Keratinocyte (primary cell): ENCODE measurements around the gene MMRN2. TPM values are rescaled to one million over a fixed set of nuclear protein-coding genes. Genes with fewer than 3 reads are reported as not detected.

Experiments
- DNase-seq: peaks from one replicate; pipeline ENCODE4 v3.0.0-alpha.2; 2011; ENCODE audit warnings: low read depth, missing footprints, low spot score
- FAIRE-seq: peaks from 2 replicates; lab custom pipeline; 2011; peaks lifted over from hg19 to GRCh38; lab: Jason Lieb, UNC
- H2AFZ ChIP-seq: 2 replicates; pipeline ENCODE4 v1.6.0; 2012; ENCODE audit warnings: low read length, control low read depth, inconsistent platforms; ENCODE audit not compliant: control insufficient read depth
- H3K27ac ChIP-seq: 2 replicates; pipeline ENCODE4 v1.5.1; 2011; ENCODE audit warnings: low read length; ENCODE audit not compliant: control insufficient read depth, insufficient read depth
- H3K27me3 ChIP-seq: 3 replicates; pipeline ENCODE4 v1.6.0; 2011; ENCODE audit warnings: low read length; ENCODE audit not compliant: control insufficient read depth, insufficient read depth; ENCODE audit errors: extremely low read depth
- H3K36me3 ChIP-seq, 2 experiments: 2 replicates in 1 of 2; 3 replicates in 1 of 2; pipeline ENCODE4 v1.5.1; 2011; ENCODE audit warnings: low read length in 2 of 2, mild to moderate bottlenecking in 1 of 2; ENCODE audit not compliant: control insufficient read depth in 2 of 2, insufficient read depth in 2 of 2; ENCODE audit errors: extremely low read depth in 1 of 2
- H3K4me1 ChIP-seq: 3 replicates; pipeline ENCODE4 v1.5.1; 2011; ENCODE audit warnings: low read length; ENCODE audit not compliant: control insufficient read depth, insufficient read depth; ENCODE audit errors: extremely low read depth
- H3K4me2 ChIP-seq: 3 replicates; pipeline ENCODE4 v1.6.0; 2011; ENCODE audit warnings: low read depth, low read length; ENCODE audit not compliant: control insufficient read depth, insufficient read depth; ENCODE audit errors: extremely low read depth
- H3K4me3 ChIP-seq, 3 experiments: fragments of 200-600 bp in 1 of 3; sonication (generic) in 1 of 3; 2 replicates in 2 of 3; 3 replicates in 1 of 3; pipeline ENCODE4 v1.5.1; 2011 to 2016; ENCODE audit warnings: low read length in 3 of 3, mild to moderate bottlenecking in 3 of 3, control low read depth in 2 of 3, inconsistent platforms in 1 of 3, low read depth in 1 of 3, mixed read lengths in 1 of 3, mixed run types in 1 of 3, moderate library complexity in 1 of 3; ENCODE audit not compliant: control insufficient read depth in 2 of 3, insufficient read depth in 2 of 3; ENCODE audit errors: extremely low read depth in 1 of 3
- H3K79me2 ChIP-seq: 2 replicates; pipeline ENCODE4 v1.6.0; 2012; ENCODE audit warnings: low read length; ENCODE audit not compliant: control insufficient read depth, insufficient read depth
- H3K9ac ChIP-seq: 3 replicates; pipeline ENCODE4 v1.6.0; 2011; ENCODE audit warnings: low read length; ENCODE audit not compliant: control insufficient read depth, insufficient read depth; ENCODE audit errors: extremely low read depth
- H3K9me1 ChIP-seq: 3 replicates; pipeline ENCODE4 v1.6.0; 2011; ENCODE audit warnings: low read length; ENCODE audit not compliant: control insufficient read depth, insufficient read depth; ENCODE audit errors: extremely low read depth
- H3K9me3 ChIP-seq: 2 replicates; pipeline ENCODE4 v1.5.1; 2012; ENCODE audit warnings: low read depth, low read length; ENCODE audit not compliant: control insufficient read depth
- H4K20me1 ChIP-seq: 3 replicates; pipeline ENCODE4 v1.6.0; 2011; ENCODE audit warnings: low read length; ENCODE audit not compliant: control insufficient read depth, insufficient read depth; ENCODE audit errors: extremely low read depth
- EZH2 ChIP-seq: IDR thresholded peaks from one replicate; pipeline ENCODE4 v1.6.1; 2012; ENCODE audit warnings: inconsistent platforms, mild to moderate bottlenecking, low read length, moderate library complexity
- dilution Hi-C: fragments of 300-500 bp; cut with MboI; formaldehyde crosslinking; loops from one replicate; pipeline ENCODE4 v1.7.0; 2020; ENCODE audit warnings: low sequenced_read_pairs; ENCODE audit not compliant: extremely low pct_ligation_motif_present
- polyA plus RNA-seq, 5 experiments: library from polyadenylated mRNA; depleted of rRNA in 3 of 5; stranded (reverse) in 3 of 5; stranded (forward) in 1 of 5; unstranded in 1 of 5; fragments of >200 nt; gene quantifications; 1 replicate in 1 of 5; 2 replicates in 3 of 5; 3 replicates in 1 of 5; pipeline versions ENCODE4 v1.2.1 to v1.2.3, GENCODE V29; 2011 to 2012; ENCODE audit warnings: missing spikeins in 2 of 5, low read depth in 1 of 5, low replicate concordance in 1 of 5
- TF ChIP-seq, protein P1 (sequence below), 3 experiments: IDR thresholded peaks in 1 of 3; conservative IDR thresholded peaks in 1 of 3; optimal IDR thresholded peaks in 1 of 3; 2 replicates in 2 of 3; 3 replicates in 1 of 3; pipeline versions ENCODE3 to v1.5.1; 2011; ENCODE audit warnings: low read length in 3 of 3, mild to moderate bottlenecking in 3 of 3, moderate library complexity in 2 of 3, control low read depth in 1 of 3, inconsistent platforms in 1 of 3; ENCODE audit not compliant: insufficient read depth in 2 of 3; ENCODE audit errors: extremely low read depth in 1 of 3

Gene MMRN2
- polyA plus RNA-seq, 1 donor (not counting 4 experiments of a cell fraction or from before 2014, with no cell fraction given), result 13.8 TPM

DNA sequence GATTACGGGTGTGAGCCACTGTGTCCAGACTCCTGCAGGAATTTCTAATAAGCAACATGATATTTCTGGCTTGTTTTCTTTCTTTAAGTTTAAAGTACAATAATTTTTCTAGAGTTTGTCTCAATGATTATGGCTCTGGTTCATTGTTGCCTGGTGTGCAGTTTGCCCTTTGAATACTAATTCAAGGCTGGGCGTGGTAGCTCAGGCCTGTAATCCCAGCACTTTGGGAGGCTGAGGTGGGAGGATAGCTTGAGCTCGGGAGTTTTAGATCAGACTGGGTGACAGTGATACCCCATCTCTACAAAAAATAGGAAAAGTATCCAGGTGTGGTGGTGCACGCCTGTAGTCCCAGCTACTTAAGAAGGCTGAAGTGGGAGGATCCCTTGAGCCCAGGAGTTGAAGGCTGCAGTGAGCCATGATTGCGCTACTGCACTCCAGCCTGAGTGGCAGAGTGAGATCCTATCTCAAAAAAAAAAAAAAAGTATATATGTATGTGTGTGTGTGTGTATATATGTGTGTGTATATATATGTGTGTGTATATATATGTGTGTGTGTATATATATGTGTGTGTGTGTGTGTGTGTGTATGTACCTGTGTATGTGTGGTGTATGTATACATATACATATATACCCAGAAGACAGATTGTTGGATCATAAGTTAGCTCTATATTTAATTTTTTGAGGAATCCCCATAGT is 19.1 kb upstream of the MMRN2 start:
- no peak for DNase-seq
- H3K4me1 ChIP-seq, result peaks cover 47% of the 10 kb centered on the region
- H3K79me2 ChIP-seq, result no peaks in the 10 kb centered on the region
- H3K9ac ChIP-seq, result no peak overlapping the region
- no peak overlapping the region for H3K4me3 ChIP-seq
- TF ChIP-seq, protein P1, sequence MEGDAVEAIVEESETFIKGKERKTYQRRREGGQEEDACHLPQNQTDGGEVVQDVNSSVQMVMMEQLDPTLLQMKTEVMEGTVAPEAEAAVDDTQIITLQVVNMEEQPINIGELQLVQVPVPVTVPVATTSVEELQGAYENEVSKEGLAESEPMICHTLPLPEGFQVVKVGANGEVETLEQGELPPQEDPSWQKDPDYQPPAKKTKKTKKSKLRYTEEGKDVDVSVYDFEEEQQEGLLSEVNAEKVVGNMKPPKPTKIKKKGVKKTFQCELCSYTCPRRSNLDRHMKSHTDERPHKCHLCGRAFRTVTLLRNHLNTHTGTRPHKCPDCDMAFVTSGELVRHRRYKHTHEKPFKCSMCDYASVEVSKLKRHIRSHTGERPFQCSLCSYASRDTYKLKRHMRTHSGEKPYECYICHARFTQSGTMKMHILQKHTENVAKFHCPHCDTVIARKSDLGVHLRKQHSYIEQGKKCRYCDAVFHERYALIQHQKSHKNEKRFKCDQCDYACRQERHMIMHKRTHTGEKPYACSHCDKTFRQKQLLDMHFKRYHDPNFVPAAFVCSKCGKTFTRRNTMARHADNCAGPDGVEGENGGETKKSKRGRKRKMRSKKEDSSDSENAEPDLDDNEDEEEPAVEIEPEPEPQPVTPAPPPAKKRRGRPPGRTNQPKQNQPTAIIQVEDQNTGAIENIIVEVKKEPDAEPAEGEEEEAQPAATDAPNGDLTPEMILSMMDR (optimal IDR thresholded peaks at IDR 0.05 in 1 of 3, IDR thresholded peaks at IDR 0.05 in 1 of 3, conservative IDR thresholded peaks at IDR 0.05 in 1 of 3; ENCODE audit: extremely low read depth in 1 of 3, insufficient read depth in 2 of 3, low read length in 3 of 3), result no peak
- no peak for TF ChIP-seq EZH2
- H3K4me2 ChIP-seq, result no peak overlapping the region
- no peaks in the 10 kb centered on the region for H3K27me3 ChIP-seq
- H3K36me3 ChIP-seq, result no peaks in the 10 kb centered on the region
- H3K9me3 ChIP-seq, result no peaks in the 10 kb centered on the region
- H3K9me1 ChIP-seq, result no peaks in the 10 kb centered on the region
- H2AFZ ChIP-seq, result no peak overlapping the region
- dilution Hi-C loops, result no loop called here
- FAIRE-seq, result no peak
- no peaks in the 10 kb centered on the region for H4K20me1 ChIP-seq
- no peak overlapping the region for H3K27ac ChIP-seq

DNA sequence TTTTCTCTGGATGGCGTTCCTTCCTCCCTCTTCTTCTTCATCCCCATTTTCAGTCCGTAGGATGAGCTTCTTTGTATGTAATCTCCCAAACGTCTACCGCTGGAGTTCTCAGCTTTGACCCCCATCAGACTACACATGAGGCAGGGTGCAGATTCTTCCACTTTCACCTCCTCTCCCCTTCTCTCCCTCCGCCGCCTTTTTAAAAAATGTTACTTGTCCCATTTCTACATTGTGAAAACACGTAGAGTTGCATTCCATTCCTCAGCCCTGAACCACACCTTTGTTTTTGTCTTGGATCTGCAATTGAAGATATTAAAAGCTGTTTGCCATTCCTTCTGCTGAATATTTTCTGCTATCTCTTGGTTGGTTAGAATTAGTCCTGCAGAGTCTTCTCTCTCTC is 17.1 kb upstream of the MMRN2 start:
- Histone ChIP-seq H3K9ac (peak overlapping the region; percentile 63), H3K36me3 (no peaks in the 10 kb centered on the region), H3K4me2 (peak overlapping the region; percentile 92), H3K27ac (peak overlapping the region; percentile 74), H2AFZ (peak overlapping the region; percentile 81), H4K20me1 (no peaks in the 10 kb centered on the region), H3K9me3 (no peaks in the 10 kb centered on the region), H3K79me2 (no peaks in the 10 kb centered on the region), H3K27me3 (no peaks in the 10 kb centered on the region), H3K9me1 (no peaks in the 10 kb centered on the region), H3K4me3 (peak overlapping the region; percentile 19 to 63 (median 36)), H3K4me1 (peaks cover 59% of the 10 kb centered on the region)
- DNase-seq, result no peak
- dilution Hi-C loops, result no loop called here
- peak; percentile 64 for FAIRE-seq
- TF ChIP-seq, protein P1 (optimal IDR thresholded peaks at IDR 0.05 in 1 of 3, IDR thresholded peaks at IDR 0.05 in 1 of 3, conservative IDR thresholded peaks at IDR 0.05 in 1 of 3; ENCODE audit: extremely low read depth in 1 of 3, insufficient read depth in 2 of 3, low read length in 3 of 3), result no peak
- TF ChIP-seq EZH2, result no peak
